Activated CD8-positive, alpha-beta T cell treated with anti-CD3 and anti-CD28 coated beads for 36 hours (primary cell): ENCODE measurements around the gene KIRREL3. TPM values are rescaled to one million over a fixed set of nuclear protein-coding genes. Genes with fewer than 3 reads are reported as not detected.

Experiments used
- ATAC-seq: fragments of 200-7000 bp; cut with Tn5 transposase; one replicate; pipeline ENCODE4 v1.10.0; 2021; ENCODE audit warnings: mild to moderate bottlenecking, moderate library complexity
- CTCF ChIA-PET: fragments of 350-600 bp; sonication (Branson Sonifier 250); formaldehyde crosslinking; loops from one replicate; lab custom pipeline; 2021; ENCODE audit warnings: antibody characterized with exemption; lab: Charles Lee
- POLR2A ChIA-PET: fragments of 350-600 bp; sonication (Branson Sonifier 250); formaldehyde crosslinking; loops from one replicate; lab custom pipeline; 2021; ENCODE audit warnings: antibody characterized with exemption; lab: Charles Lee
- DNase-seq: peaks from one replicate; pipeline ENCODE4 v3.0.0-alpha.2; 2020
- H3K27ac Mint-ChIP-seq: one replicate; pipeline ENCODE4 v1.8.0; 2021; ENCODE audit warnings: mild to moderate bottlenecking, mixed read lengths
- H3K27me3 Mint-ChIP-seq: one replicate; pipeline ENCODE4 v1.8.0; 2021; ENCODE audit warnings: mixed read lengths
- H3K36me3 Mint-ChIP-seq: one replicate; pipeline ENCODE4 v1.8.0; 2021; ENCODE audit warnings: low read depth, mixed read lengths
- H3K4me1 Mint-ChIP-seq: one replicate; pipeline ENCODE4 v1.8.0; 2021; ENCODE audit warnings: low read depth, mixed read lengths
- H3K4me3 Mint-ChIP-seq: one replicate; pipeline ENCODE4 v1.8.0; 2021; ENCODE audit warnings: mild to moderate bottlenecking, moderate library complexity, mixed read lengths
- H3K9me3 Mint-ChIP-seq: one replicate; pipeline ENCODE4 v1.8.0; 2021; ENCODE audit warnings: mixed read lengths
- CTCF ChIP-seq: fragments of 200-600 bp; IDR thresholded peaks from one replicate; pipeline ENCODE4 v1.8.0; 2022; ENCODE audit warnings: antibody characterized with exemption, mild to moderate bottlenecking
- intact Hi-C: fragments of 100-400 bp; cut with micrococcal nuclease; formaldehyde crosslinking; loops from one replicate; pipeline ENCODE4 v1.10.0; 2022
- total RNA-seq, 2 experiments: library from RNA; stranded (reverse); gene quantifications; one replicate each; pipeline ENCODE4 v1.2.3, GENCODE V29; 2021

KIRREL3 gene
- total RNA-seq, 2 experiments from 2014 or later, result not detected

GRCh38 chr11:126601136-126601535 lies 399.4 kb downstream of the KIRREL3 start:
- Mint-ChIP-seq H3K4me1 (no peaks in the 10 kb centered on the region), H3K9me3 (no peaks in the 10 kb centered on the region), H3K27ac (no peak overlapping the region), H3K27me3 (peaks cover 14% of the 10 kb centered on the region), H3K4me3 (no peak overlapping the region), H3K36me3 (no peaks in the 10 kb centered on the region)
- no peak for TF ChIP-seq CTCF
- ATAC-seq (no peak), DNase-seq (no peak)
- ChIA-PET POLR2A (no interaction called here), CTCF (no interaction called here)
- intact Hi-C loops, result no loop called here

- Mint-ChIP-seq H3K36me3 (no peaks in the 10 kb centered on the region), H3K27me3 (peaks cover 11% of the 10 kb centered on the region), H3K4me1 (no peaks in the 10 kb centered on the region), H3K27ac (no peak overlapping the region), H3K9me3 (no peaks in the 10 kb centered on the region), H3K4me3 (no peak overlapping the region)
- ChIA-PET POLR2A (interaction anchor here (0.6 kb wide), 1 partner anchor 229 kb away, joined by 3 read pairs; no protein-coding TSS in a partner anchor), CTCF (no interaction called here)
- intact Hi-C loops, result no loop called here
- ATAC-seq, result no peak
- no peak for DNase-seq
- TF ChIP-seq CTCF, result no peak
Observed at GRCh38 chr11:126599217-126599897, 401.2 kb downstream of the KIRREL3 start.

GRCh38 chr11:126598344-126599216 lies 402.0 kb downstream of the KIRREL3 start:
- intact Hi-C loops, result no loop called here
- TF ChIP-seq CTCF, result no peak
- Mint-ChIP-seq H3K9me3 (no peaks in the 10 kb centered on the region), H3K4me1 (no peaks in the 10 kb centered on the region), H3K36me3 (no peaks in the 10 kb centered on the region), H3K4me3 (no peak overlapping the region), H3K27ac (no peak overlapping the region), H3K27me3 (peaks cover 11% of the 10 kb centered on the region)
- DNase-seq (no peak), ATAC-seq (no peak)
- ChIA-PET CTCF (no interaction called here), POLR2A (interaction anchor here (0.6 kb wide), 1 partner anchor 228 kb away, joined by 3 read pairs; no protein-coding TSS in a partner anchor)

- ChIA-PET POLR2A (no interaction called here), CTCF (no interaction called here)
- no peaks in the 10 kb centered on the region for H3K4me1 Mint-ChIP-seq
- intact Hi-C loops, result no loop called here
- H3K27me3 Mint-ChIP-seq, result peaks cover 11% of the 10 kb centered on the region
- no peaks in the 10 kb centered on the region for H3K9me3 Mint-ChIP-seq
- ATAC-seq (no peak), DNase-seq (no peak)
- no peaks in the 10 kb centered on the region for H3K36me3 Mint-ChIP-seq
- no peak for TF ChIP-seq CTCF
- H3K27ac Mint-ChIP-seq, result no peak overlapping the region
- no peak overlapping the region for H3K4me3 Mint-ChIP-seq
Observed at GRCh38 chr11:126597041-126597440, 403.5 kb downstream of the KIRREL3 start.

- ChIA-PET POLR2A (no interaction called here), CTCF (no interaction called here)
- peaks cover 7% of the 10 kb centered on the region for H3K27me3 Mint-ChIP-seq
- H3K4me3 Mint-ChIP-seq, result no peak overlapping the region
- intact Hi-C loops, result no loop called here
- TF ChIP-seq CTCF, result no peak
- ATAC-seq (no peak), DNase-seq (no peak)
- no peaks in the 10 kb centered on the region for H3K4me1 Mint-ChIP-seq
- H3K9me3 Mint-ChIP-seq, result no peaks in the 10 kb centered on the region
- H3K27ac Mint-ChIP-seq, result no peak overlapping the region
- no peaks in the 10 kb centered on the region for H3K36me3 Mint-ChIP-seq
Observed at GRCh38 chr11:126596474-126596873, 404.1 kb downstream of the KIRREL3 start.
